Raji (cell line): Measurements from ENCODE around the gene LEF1.

Experiments used
- POLR2A ChIP-seq: IDR thresholded peaks from 2 replicates; pipeline ENCODE4 v1.6.1; 2011; ENCODE audit warnings: low read depth, low read length, control low read depth; ENCODE audit not compliant: insufficient read depth

The LEF1 gene

DNA sequence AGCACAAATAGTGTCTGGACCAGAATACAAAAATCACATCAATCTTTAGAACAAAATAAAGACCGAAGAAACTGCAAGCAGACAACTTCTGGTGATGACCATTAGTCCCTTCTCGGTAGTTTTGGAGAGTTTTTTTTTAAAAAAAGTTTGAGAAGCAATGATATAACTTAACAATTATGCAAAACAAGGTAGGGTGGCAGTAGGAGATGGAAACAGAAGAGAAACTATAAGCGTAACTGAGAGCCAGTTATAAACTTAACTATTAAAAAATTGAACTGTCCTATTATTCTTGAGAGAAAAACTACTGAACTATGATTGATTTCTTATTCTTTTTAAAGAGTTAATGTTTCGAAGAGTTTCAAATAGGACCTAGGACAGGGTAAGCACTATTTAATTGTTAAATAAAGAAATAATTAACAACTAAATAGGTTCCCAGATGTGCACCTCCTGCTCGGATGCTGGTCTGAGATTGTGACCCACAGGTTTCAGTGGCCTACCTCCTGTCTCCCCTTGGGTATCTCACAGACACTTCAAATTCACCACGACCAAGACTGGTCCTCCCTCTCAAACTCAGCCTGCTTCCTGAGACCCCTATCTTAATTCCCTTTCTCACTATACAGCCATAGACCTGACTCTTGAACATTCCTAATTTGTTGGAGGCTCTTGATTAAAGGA lies 81.3 kb downstream of the LEF1 start:
- TF ChIP-seq POLR2A: no peak

- no peak for TF ChIP-seq POLR2A
Measured at GRCh38 chr4:108081256-108081655, 87.5 kb downstream of the LEF1 start.

- no peak for TF ChIP-seq POLR2A
Measured at GRCh38 chr4:108080747-108081146, 88.0 kb downstream of the LEF1 start.

DNA sequence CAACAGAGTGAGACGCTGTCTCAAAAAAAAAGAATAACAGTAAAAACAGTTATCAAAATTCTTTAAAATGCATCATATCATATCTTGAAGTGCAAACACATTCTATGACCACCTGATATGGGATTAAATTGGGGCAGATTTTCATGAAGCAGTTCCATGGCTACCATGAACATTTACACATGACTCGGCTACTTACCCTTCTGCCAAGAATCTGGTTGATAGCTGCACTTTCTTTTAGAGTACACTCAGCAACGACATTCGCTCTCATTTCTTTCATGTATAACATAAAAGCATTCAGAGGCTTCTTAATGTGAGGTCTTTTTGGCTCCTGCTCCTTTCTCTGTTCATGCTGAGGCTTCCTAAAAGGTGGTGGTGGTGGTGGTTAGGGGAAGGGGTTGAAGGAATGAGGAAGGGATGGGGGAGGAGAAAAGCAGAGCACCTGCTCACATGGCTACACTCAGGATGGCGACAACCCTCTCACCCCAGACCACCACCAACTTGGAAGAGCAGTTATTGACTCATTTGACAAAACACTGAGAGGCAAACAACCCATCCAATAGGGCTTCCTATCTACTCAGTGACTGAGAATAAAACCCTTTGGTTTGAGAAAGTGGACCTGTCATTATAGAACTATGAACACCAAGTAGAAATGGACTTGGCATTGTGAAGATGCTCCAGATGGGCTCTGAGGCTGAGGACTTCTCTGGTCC lies 90.6 kb downstream of the LEF1 start:
- no peak for TF ChIP-seq POLR2A

DNA sequence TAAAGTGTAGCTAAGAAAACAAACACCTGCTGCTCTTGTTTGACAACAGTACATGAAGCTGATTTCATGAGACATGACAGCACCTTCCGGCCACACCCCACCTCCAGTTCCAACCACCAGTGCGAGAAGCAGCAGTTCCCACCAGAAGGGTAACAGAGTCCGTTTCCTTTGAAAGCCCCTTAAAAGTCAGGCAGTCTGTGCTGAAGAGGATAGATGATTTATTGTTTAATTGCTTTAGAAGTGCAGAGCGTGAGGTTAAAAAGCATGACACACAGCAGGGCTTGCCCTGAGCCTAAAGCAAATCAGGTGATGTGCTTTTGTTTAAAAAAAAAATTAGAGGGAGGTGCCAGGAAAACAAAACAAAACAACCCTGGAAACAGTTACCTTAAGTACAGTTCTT lies 96.4 kb downstream of the LEF1 start:
- no peak for TF ChIP-seq POLR2A

GRCh38 chr4:108070775-108071174 lies 98.0 kb downstream of the LEF1 start:
- no peak for TF ChIP-seq POLR2A

GRCh38 chr4:108068442-108068841 lies 100.3 kb downstream of the LEF1 start:
- TF ChIP-seq POLR2A: no peak

- TF ChIP-seq POLR2A: no peak
Measured at GRCh38 chr4:108060686-108061321, 107.9 kb downstream of the LEF1 start.

DNA sequence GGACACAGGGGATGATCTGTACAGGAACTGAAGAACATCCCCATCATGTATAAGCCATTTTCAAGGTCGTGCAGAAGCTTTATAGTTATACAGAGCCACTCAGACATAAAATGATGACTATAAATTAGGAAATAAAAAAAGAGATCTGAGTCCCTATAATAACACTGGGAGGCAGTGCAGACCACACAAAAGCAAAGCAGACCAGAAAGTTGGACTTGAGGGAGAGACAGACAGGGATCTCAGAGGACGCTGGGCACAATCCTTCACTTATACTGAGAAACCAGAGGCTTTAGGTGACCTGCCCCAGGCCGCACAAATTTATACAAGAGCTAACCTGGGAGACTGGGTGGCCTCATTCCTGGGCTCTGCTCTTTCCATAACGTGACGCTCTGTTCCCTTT lies 108.6 kb downstream of the LEF1 start:
- TF ChIP-seq POLR2A: no peak

- no peak for TF ChIP-seq POLR2A
Measured at GRCh38 chr4:108058685-108059440, 109.9 kb downstream of the LEF1 start.

DNA sequence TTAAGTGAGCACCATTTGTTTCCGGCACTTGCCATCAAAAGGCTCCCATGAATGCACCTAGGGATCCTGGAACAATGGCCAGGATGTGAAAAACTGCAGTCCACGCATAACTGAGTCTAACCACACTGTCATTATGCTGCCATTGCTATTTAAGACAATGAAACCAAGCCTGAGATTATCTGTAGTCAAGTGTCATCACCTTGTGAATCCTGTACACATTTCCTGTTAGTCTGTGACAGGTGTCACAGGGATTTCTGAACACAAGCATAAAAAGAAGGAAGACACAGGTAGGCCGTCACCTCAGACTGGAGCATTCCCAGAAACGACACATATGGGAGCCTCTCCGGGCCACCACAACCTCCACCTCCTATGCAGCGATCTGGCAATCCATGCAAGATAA lies 112.3 kb downstream of the LEF1 start:
- TF ChIP-seq POLR2A: no peak

DNA sequence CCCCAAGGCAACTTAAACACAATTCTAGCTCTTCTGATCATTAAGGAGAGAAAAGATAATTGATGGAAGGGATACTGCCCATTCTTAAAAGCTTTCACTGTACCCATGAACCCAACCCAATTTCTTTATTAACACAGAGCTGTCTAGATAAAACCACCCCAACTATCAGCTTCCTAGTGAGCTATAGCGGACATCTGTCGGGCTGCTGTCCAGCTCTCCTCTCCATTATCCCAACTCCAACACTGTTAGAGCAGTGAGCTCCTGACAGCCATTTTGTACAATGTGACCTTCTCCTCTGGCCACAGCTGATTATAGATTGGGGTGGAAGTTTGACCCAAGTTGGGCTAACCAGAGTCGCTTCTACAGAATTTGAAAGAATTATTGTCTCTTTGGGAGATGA lies 112.9 kb downstream of the LEF1 start:
- TF ChIP-seq POLR2A: no peak

DNA sequence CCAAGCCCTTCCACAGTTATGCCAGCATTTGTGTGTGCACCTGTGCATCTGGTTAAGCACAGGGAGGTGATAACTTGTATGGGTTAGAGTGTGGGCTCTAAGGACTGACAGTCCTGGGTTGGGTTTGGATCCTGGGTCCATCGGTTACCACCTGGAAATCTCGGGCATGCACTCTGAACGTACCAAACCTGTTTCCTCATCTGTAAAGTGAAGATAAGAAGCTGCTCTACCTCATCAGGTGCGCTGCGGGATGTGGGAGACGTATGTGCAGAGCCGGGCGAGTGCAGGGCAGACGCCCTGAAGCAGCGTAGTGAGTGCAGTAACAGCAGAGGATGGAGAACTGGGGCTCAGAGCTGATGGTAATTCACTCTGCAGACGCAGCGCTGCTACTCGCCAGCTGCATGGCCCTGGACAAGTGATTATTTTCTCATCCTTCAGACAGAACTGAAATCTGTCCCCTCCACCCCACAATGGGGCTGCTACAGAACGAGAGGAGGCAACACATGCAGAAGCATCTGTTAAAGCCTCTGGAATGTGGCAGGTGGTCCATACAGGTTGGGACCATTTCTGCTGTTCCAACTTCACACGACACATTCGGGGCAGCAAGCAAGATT lies 114.6 kb downstream of the LEF1 start:
- no peak for TF ChIP-seq POLR2A

- TF ChIP-seq POLR2A: no peak
Measured at GRCh38 chr4:108053251-108053711, 115.5 kb downstream of the LEF1 start.

GRCh38 chr4:108052558-108053120 lies 116.1 kb downstream of the LEF1 start:
- TF ChIP-seq POLR2A: no peak
